ES-I3 (cell line): ENCODE data around the gene DENND2C.
"Not testable (repeated sequence)": the region's sequence is repeated elsewhere in the genome, so short reads cannot be mapped to it uniquely, and the experiment has no call there.

ENCODE experiments used
- H3K36me3 ChIP-seq: 2 replicates; pipeline ENCODE4 v1.6.1; 2013; ENCODE audit warnings: mild to moderate bottlenecking, low read length, control low read depth, moderate library complexity; ENCODE audit not compliant: insufficient read depth
- H3K4me1 ChIP-seq: 2 replicates; pipeline ENCODE4 v1.6.1; 2013; ENCODE audit warnings: mild to moderate bottlenecking, control low read depth, low read length; ENCODE audit not compliant: insufficient read depth
- H3K9ac ChIP-seq: 2 replicates; pipeline ENCODE4 v1.6.1; 2013; ENCODE audit warnings: low read depth, mild to moderate bottlenecking, low read length, moderate library complexity
- H3K9me3 ChIP-seq: 2 replicates; pipeline ENCODE4 v1.6.1; 2013; ENCODE audit warnings: mild to moderate bottlenecking, low read length, moderate library complexity; ENCODE audit not compliant: control insufficient read depth, insufficient read depth

Gene DENND2C

DNA sequence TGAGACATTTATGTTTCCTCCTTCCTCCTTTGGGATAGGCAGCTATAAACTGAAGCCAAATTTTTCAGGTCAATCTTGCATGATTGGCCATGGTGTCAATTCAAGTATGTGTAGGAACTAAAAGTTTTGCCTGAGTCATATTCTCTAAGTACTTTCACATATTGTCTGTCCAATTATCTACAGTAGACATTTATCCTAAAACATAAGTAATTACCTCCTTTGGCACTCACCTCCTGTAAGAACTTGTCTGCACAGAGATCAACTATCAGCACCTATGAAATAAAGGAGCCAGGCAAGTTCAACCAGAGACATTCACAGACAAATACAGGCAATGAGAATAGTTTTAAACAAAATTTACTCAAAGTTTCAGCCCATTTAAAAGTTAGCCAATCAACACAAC is 74.2 kb downstream of the DENND2C start:
- no peaks in the 10 kb centered on the region; the same call in 1 of the 2 replicates for H3K36me3 ChIP-seq
- H3K4me1 ChIP-seq: no peaks in the 10 kb centered on the region
- no peak overlapping the region for H3K9ac ChIP-seq
- no peaks in the 10 kb centered on the region; the same call in 1 of the 2 replicates for H3K9me3 ChIP-seq

DNA sequence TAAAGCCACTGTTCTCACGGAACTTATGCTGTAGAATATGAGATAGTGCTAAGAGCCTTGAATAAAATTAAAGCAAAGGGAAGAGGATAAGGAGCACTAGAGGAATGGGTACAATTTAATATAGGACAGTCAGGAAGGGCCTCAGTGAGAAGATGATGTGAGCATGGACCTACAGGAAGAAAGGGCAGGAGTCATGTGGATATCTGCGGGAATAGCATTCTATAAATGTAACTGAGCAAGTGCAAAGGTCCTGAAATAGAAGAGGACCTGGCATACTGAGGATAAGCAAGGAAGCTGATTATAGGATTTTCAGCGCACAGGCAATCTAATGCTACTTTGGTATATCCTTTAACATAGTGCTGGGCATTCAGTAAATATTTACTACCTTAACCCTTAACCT is 75.8 kb downstream of the DENND2C start:
- no peaks in the 10 kb centered on the region for H3K4me1 ChIP-seq
- no peak overlapping the region for H3K9ac ChIP-seq
- H3K36me3 ChIP-seq: no peaks in the 10 kb centered on the region; the same call in 1 of the 2 replicates
- H3K9me3 ChIP-seq: no peaks in the 10 kb centered on the region; the same call in 1 of the 2 replicates

DNA sequence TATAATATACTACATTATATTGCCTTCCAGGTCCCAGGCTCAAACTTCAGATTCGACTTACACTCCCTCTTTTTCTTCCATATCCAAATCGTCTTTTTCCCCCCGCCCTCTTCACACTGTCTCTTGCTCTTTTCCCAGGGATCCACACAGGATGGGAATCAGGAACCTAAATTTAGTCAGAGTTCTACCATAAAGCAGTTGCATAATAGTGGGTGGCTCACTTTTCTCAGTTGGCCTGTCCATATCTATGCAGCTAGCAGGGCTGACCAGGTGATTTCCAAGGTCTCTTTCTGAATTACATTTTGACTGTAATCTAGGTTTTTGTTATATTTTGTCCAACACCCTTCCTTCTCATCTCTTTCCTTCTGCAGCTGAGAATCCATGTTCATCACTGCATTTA is 80.7 kb downstream of the DENND2C start:
- no peaks in the 10 kb centered on the region for H3K4me1 ChIP-seq
- H3K9ac ChIP-seq: no peak overlapping the region

GRCh38 chr1:114588196-114588689 is 81.6 kb downstream of the DENND2C start:
- no peaks in the 10 kb centered on the region for H3K36me3 ChIP-seq
- H3K4me1 ChIP-seq: no peaks in the 10 kb centered on the region
- H3K9ac ChIP-seq: no peak overlapping the region

More for the DNA sequence above, 80.7 kb downstream of the DENND2C start:
- H3K9me3 ChIP-seq: no peaks in the 10 kb centered on the region
- H3K36me3 ChIP-seq: no peaks in the 10 kb centered on the region; the same call in 1 of the 2 replicates

DNA sequence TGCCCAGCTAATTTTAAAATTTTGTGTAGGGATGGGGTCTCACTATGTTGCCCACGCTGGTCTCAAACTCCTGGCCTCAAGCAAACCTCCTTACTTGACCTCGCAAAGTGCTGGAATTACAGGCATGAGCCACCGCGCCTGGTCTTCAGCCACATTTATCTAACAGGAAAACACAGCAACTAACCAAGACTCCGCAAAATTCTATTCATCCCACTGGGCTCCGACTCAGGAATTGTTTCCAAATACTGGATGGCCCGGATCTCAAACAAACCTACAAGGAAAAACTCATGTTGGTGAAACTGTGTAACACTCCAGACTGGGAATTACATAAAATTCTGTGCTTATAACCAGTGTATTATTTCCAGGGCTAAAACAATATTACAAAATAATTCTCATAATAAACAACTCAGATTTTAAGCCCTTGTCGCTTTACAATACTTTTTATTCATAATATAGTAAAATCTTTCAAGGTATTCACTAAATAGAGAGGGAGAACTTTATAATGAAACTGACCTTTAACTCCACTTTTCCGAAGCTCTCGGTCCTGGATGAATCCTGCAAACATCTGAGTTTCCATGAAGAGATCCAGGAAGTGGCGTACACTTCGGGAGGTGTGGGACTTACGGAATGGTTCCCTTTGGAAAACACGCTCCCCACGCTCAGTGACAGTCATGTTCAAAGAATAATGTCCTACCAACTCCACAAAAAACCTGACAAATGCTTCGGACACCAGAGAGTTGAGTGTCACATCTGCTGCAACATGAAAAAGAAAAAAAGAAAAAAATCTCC is 82.5 kb downstream of the DENND2C start:
- H3K36me3 ChIP-seq: no peaks in the 10 kb centered on the region
- no peaks in the 10 kb centered on the region for H3K4me1 ChIP-seq
- H3K9ac ChIP-seq: no peak overlapping the region
- no peaks in the 10 kb centered on the region for H3K9me3 ChIP-seq

More at GRCh38 chr1:114588196-114588689, 81.6 kb downstream of the DENND2C start:
- H3K9me3 ChIP-seq: no peaks in the 10 kb centered on the region

DNA sequence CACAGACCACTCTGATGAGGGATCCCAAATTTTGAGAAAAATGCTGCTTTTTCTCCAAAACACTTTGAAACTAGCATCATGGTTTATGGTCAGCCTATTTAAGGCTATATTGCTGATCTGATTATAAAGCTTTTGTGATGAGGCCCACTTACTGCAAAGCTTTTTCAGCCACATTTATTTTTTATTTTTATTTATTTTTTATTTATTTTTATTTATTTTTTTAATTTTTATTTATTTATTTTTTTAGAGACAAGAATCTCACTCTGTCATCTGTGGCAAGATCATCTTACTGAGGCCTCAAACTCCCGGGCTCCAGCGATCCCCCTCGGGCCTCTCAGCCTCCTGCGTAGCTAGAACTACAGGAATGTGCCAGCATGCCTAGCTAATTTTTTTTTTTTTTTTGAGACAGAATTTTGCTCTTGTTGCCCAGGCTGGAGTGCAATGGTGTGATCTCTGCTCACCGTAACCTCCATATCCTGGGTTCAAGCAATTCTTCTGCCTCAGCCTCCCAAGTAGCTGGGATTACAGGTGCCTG is 83.3 kb downstream of the DENND2C start:
- no peaks in the 10 kb centered on the region for H3K36me3 ChIP-seq

GRCh38 chr1:114585231-114585630 is 84.6 kb downstream of the DENND2C start:
- Histone ChIP-seq H3K9ac (no peak overlapping the region), H3K9me3 (no peaks in the 10 kb centered on the region), H3K36me3 (no peaks in the 10 kb centered on the region; the same call in 1 of the 2 replicates), H3K4me1 (no peaks in the 10 kb centered on the region)

More for the DNA sequence above, 83.3 kb downstream of the DENND2C start:
- H3K9ac ChIP-seq: no peak overlapping the region
- no peaks in the 10 kb centered on the region for H3K4me1 ChIP-seq
- no peaks in the 10 kb centered on the region for H3K9me3 ChIP-seq

- Histone ChIP-seq H3K9me3 (no peaks in the 10 kb centered on the region), H3K36me3 (peaks cover 11% of the 10 kb centered on the region), H3K9ac (peak within 1 kb of the TSS; percentile 74), H3K4me1 (no peaks in the 10 kb centered on the region)
These were observed 88.2 kb downstream of the DENND2C start, which contains the start of gene BCAS2 for GRCh38 chr1:114581335-114582287. BCAS2 (minus strand) TSS chr1:114581615; CDS start chr1:114581591, 24 bp downstream.

- H3K9me3 ChIP-seq: no peaks in the 10 kb centered on the region
- H3K4me1 ChIP-seq: no peaks in the 10 kb centered on the region
- H3K36me3 ChIP-seq: peaks cover 23% of the 10 kb centered on the region
- no peak overlapping the region for H3K9ac ChIP-seq
These were observed 95.5 kb downstream of the DENND2C start for GRCh38 chr1:114574365-114574764.

GRCh38 chr1:114564141-114564540 is 105.7 kb downstream of the DENND2C start:
- peaks cover 9% of the 10 kb centered on the region for H3K36me3 ChIP-seq
- H3K9ac ChIP-seq: no peak overlapping the region
- no peaks in the 10 kb centered on the region for H3K4me1 ChIP-seq
- no peaks in the 10 kb centered on the region for H3K9me3 ChIP-seq

DNA sequence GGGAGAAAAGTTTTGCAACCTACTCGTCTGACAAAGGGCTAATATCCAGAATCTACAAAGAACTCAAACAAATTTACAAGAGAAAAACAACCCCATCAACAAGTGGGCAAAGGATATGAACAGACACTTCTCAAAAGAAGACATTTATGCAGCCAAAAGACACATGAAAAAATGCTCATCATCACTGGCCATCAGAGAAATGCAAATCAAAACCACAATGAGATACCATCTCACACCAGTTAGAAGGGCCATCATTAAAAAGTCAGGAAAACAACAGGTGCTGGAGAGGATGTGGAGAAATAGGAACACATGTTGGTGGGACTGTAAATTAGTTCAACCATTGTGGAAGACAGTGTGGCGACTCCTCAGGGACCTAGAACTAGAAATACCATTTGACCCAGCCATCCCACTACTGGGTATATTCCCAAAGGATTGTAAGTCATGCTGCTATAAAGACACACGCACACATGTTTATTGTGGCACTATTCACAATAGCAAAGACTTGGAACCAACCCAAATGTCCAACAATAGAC is 106.8 kb downstream of the DENND2C start:
- H3K36me3 ChIP-seq, H3K9ac ChIP-seq, H3K9me3 ChIP-seq, H3K4me1 ChIP-seq: not testable (repeated sequence)

GRCh38 chr1:114561333-114561732 is 108.5 kb downstream of the DENND2C start:
- Histone ChIP-seq H3K4me1 (no peaks in the 10 kb centered on the region), H3K9me3 (no peaks in the 10 kb centered on the region), H3K36me3 (peaks cover 5% of the 10 kb centered on the region; the same call in 1 of the 2 replicates), H3K9ac (no peak overlapping the region)

DNA sequence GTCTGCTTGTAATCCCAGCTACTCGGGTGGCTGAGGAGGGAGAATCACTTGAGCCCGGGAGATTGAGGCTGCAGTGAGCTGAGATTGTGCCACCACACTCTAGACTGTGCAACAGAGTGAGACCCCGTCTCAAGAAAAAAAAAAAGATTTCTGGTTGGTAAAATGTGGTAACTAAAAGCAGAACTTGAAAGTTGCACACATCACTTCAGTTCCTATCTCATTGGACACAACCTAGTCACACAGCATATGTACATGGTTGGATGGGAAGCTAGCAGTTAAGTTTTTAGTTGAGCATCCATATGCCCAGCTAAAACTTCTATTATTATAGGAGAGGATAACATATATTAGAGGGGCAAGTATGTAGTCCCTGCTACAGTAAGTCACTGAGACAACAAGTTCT is 110.5 kb downstream of the DENND2C start:
- no peak overlapping the region for H3K9ac ChIP-seq

GRCh38 chr1:114558544-114558943 is 111.3 kb downstream of the DENND2C start:
- H3K36me3 ChIP-seq: no peaks in the 10 kb centered on the region
- H3K9ac ChIP-seq: no peak overlapping the region
- H3K4me1 ChIP-seq: no peaks in the 10 kb centered on the region
- no peaks in the 10 kb centered on the region for H3K9me3 ChIP-seq

More for the DNA sequence above, 110.5 kb downstream of the DENND2C start:
- Histone ChIP-seq H3K9me3 (no peaks in the 10 kb centered on the region), H3K36me3 (no peaks in the 10 kb centered on the region), H3K4me1 (no peaks in the 10 kb centered on the region)
